ENCODE results near the gene CASP2.

Gene CASP2

DNA sequence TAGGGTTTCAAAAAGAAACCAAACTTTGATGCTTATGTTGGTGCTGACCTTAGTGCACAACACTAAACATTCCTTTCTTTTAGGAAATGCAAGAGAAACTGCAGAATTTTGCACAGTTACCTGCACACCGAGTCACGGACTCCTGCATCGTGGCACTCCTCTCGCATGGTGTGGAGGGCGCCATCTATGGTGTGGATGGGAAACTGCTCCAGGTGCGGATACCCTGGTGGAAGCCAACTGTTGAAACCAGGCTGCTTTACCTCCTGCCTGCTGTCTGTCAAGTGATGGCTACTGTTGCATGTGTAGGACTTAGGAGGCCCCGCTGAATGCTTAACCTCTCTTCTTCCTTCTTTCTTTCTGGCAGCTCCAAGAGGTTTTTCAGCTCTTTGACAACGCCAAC, 11.7 kb downstream of the CASP2 start:
- DNase-seq: no peak

DNA sequence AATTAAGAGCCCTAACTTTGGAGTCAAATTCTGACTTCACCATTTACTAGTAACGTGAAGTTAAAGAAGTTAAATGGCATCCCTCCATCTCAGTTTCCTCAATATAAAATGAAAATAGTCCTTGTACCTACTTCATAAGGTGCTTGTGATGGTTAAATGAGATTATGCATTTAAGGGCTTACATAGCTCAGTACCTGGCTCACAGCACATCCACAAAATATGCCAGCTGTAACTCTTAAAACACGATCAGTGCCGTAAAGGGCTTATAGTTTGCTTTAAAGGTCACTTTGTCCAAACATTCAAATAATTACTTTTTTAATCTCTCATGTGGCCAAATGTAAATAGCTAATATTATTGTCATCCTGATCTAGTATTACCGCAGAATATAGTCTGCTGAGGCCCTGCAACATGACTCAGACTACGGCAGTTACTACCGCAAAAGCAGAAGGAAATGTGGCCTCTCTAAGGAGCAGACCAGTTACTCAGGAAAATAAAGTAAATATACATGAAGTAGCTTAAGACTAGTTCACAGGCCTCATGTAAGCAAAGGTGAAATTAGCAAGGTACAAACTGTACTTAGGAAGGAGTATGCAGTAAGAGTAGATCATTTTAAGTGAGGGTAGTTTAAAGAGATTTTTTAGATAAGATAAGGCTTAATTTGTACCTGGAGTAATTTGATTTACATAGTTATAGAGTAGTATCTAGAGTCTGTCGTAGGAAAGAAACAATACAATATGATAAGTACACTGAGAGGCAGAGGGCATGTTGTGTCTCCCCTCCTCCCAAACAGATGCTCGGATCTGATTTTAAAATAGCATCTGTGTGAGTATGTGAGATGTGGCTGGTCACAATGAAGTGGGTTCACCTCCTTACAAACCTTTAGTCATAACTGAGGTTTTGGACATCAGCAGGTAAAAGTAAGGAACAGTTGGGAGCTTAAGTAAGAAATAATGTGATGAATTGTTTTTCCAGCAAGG, 13.1 kb downstream of the CASP2 start:
- peak; percentile 92 for DNase-seq

DNA sequence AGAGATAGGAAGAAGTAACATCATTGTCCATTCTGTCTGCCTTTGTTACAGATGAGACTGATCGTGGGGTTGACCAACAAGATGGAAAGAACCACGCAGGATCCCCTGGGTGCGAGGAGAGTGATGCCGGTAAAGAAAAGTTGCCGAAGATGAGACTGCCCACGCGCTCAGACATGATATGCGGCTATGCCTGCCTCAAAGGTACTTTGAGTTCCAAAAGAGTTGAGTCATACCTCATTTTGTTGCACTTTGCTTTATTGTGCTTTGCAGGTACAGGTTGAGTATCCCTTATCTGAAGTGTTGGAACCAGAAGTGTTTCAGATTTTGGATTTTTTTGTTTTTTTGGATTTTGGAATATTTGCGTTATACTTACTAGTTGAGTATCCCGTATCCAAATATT, 15.6 kb downstream of the CASP2 start:
- DNase-seq: no peak

DNA sequence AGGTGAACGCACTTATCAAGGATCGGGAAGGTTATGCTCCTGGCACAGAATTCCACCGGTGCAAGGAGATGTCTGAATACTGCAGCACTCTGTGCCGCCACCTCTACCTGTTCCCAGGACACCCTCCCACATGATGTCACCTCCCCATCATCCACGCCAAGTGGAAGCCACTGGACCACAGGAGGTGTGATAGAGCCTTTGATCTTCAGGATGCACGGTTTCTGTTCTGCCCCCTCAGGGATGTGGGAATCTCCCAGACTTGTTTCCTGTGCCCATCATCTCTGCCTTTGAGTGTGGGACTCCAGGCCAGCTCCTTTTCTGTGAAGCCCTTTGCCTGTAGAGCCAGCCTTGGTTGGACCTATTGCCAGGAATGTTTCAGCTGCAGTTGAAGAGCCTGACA, 16.8 kb downstream of the CASP2 start:
- DNase-seq: no peak

DNA sequence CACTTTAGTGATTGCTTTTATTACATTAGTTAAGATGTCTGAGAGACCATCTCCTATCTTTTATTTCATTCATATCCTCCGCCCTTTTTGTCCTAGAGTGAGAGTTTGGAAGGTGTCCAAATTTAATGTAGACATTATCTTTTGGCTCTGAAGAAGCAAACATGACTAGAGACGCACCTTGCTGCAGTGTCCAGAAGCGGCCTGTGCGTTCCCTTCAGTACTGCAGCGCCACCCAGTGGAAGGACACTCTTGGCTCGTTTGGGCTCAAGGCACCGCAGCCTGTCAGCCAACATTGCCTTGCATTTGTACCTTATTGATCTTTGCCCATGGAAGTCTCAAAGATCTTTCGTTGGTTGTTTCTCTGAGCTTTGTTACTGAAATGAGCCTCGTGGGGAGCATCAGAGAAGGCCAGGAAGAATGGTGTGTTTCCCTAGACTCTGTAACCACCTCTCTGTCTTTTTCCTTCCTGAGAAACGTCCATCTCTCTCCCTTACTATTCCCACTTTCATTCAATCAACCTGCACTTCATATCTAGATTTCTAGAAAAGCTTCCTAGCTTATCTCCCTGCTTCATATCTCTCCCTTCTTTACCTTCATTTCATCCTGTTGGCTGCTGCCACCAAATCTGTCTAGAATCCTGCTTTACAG, 17.4 kb downstream of the CASP2 start:
- peak; percentile 5 for DNase-seq

DNA sequence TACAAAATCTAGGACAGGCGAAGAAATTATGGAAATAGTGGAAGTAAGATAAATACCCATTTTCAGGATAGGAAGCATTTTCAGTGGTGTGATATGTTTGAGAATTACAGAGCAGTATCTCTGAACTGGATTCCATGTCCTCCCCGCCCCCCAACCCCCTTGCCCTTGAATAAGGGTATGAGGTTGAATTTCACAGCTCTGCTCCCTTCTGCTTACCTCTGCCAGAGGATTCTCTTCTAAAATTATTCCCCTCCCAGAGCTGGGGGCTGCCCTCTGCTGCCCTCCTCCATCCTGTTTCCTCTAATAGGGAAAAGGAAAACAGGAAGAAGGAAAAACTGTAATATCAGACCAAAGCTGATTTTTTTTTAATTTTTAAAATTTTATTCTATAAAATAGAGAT, 20.5 kb downstream of the CASP2 start:
- DNase-seq: no peak

DNA sequence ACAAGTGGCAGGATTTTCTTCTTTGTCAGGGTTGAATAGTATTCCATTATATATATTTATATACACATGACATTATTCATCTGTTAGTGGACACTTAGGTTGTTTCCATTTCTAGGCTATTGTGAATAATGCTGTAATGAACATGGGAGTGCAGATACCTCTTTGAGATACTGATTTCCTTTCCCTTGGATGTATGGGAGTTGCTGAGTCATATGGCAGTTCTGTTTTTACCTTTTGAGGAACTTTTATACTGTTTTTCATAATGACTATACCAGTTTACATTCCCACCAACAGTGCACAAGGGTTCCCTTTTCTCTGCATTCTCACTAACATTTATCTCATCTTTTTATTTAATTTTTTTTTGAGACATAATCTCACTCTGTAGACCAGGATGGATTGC, 26.0 kb downstream of the CASP2 start:
- no peak for DNase-seq

DNA sequence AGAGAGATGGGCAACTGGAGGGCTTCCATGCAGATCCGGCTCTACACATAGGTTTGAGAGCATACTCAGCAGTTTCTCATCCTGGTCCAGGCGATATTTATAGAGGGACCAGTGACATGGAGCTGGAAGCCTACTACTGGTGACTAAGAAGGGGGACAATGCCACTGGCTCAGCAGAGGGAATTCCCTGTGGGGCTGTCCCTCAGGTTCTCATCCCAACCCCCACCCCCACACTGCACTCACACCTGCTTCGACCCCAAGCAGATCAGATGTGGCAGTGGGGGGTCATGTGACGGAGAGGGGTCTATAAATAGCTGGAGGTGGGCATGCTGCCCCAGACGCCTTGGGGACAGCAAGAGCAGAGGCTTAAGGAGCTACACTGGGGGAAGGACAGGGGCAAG, 27.6 kb downstream of the CASP2 start, which contains the start of gene CLCN1:
TSS of gene CLCN1 (plus strand) at position 336 of the 400 bp plus-strand sequence. CDS start 102 bp downstream, outside the sequence.
- no peak for DNase-seq

DNA sequence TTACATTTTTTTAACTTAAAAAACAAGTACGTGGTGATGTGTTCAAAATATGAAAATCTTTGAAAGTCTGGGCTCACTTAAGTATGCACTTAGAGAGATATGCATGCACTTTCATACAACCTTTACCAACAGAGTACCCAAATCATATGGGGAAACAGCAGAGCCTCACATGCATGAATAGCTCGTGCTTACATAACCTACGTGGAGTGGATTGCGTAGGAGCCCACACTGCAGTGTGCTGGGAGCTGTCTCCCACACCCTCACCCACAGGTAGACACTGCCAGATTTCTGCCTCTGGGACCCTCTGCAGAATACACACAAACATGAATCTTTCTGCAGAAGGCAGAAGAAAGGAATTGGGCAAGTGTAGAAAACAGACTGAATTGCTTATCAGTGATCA, 28.3 kb downstream of the CASP2 start:
- DNase-seq: peak; percentile 43

DNA sequence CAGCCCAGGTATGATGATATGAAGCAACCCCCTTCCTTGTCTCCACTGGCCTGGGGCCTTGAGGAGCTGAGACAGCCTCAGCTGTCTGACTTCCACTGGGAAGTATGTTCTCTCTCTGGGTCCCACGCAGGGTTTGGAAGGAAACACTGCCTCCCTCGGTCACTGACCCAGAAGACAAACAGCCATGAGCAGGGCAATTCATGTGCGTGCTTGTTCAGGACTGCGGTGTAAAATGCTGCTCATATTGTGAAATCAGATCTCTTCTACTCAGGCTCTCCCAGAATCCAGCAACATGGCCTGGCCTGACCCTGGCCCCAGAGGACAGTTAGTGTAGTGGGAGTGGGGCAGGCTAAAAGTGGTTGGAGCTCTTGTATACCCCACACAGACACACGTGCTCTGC, 30.5 kb downstream of the CASP2 start:
- no peak for DNase-seq

DNA sequence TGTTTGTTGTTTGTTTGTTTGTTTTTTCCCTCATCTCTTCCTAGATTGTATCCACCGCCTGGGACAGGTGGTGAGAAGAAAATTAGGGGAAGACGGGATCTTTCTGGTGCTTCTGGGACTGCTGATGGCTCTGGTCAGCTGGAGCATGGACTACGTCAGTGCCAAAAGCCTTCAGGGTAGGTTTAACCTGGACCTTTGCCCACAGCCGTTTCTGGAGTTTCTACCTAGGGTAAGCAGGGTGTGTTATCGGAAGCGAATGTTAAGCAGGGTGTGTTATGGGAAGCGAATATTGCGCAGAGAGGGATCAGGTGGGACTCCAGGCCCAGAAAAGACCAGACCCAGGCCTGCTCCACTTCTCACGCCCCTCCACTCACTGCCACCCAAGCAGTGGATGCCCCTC, 32.5 kb downstream of the CASP2 start:
- no peak for DNase-seq

DNA sequence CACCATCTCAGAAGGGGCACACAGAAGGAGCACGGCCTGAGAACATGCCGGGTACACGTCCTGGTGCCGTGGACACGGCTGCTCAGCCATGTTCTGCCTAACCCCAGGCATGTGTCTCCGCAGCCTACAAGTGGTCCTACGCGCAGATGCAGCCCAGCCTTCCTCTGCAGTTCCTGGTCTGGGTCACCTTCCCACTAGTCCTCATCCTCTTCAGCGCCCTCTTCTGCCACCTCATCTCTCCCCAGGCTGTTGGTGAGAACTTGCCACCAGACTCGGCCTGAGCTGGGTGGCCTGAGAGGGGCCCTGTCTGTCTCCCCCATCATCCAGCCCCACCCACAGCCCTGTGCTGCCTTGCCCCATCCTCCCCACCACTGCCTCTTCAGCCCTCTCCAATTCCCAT, 33.1 kb downstream of the CASP2 start:
- no peak for DNase-seq

DNA sequence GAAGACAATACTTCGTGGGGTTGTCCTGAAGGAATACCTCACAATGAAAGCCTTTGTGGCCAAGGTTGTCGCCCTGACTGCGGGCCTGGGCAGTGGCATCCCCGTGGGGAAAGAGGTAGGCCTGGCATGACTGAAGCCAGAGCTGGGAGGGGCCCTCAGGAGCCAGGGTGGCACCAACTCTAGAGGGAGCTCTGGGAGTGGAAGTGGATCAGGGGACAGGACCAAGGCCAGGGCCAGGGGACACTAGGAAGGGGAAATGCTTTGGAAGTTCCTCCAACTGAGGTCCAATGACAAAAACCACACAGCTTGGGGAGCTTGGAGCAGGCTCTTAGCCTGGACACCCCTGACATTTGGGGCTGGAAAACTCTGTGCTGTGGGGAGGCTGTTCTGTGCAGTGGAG, 33.6 kb downstream of the CASP2 start:
- no peak for DNase-seq

DNA sequence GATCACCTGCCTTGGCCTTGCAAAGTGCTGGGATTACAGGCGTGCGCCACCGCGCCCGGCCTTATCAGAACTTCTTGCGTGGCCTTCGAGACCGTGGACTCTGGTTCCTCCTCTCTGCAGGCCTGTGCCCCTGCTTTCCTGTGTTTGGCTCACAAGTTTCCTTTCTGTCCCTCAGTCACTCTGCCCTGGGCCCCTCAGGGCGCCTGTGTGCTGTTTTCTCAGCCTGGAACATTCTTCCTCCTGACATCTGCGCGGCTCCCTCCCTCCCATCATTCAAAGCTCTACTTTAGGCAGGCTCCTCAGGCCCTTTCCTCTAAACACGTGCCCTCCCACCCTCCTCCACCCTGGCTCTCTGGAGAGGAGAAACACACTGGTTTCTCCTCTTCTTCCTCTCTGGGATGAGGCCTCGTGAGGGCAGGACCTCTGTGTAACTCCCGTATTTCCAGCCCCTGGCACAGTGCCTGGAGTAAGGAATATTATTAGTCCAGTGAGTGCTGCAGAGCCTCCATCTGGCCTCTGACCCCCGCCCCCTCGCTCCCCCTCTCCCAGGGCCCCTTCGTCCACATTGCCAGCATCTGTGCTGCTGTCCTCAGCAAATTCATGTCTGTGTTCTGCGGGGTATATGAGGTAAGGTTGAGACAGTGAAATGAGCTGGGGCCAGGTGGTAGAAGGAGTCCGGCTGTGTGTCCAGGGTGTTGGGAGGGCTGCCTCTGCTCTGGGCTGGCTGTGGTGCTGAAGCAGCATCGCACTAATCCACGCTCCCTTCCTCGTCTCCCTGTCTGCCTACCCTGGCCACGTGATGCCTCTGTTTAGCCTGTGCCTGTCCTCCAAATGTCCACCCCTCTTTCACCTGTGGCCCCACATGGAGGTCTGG, 34.8 kb downstream of the CASP2 start:
- no peak for DNase-seq

DNA sequence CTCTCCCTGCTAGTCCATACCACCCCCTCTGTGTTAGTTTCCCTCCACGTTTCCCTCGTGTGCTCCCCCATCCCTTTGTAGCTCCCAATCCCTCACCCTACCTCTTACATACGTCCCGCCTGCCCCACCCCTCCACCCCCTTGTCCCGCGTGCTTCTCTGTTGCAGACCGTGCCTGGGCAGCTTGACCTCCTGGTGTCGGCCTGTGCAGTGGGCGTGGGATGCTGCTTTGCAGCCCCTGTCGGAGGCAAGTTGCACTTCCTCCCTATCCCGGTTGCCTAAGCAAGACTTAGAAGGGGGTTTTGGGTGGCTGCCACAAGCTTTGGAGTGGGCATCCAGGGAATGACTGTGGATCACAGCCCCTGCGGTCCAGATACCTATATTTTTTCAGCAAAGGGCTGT, 35.5 kb downstream of the CASP2 start:
- no peak for DNase-seq

DNA sequence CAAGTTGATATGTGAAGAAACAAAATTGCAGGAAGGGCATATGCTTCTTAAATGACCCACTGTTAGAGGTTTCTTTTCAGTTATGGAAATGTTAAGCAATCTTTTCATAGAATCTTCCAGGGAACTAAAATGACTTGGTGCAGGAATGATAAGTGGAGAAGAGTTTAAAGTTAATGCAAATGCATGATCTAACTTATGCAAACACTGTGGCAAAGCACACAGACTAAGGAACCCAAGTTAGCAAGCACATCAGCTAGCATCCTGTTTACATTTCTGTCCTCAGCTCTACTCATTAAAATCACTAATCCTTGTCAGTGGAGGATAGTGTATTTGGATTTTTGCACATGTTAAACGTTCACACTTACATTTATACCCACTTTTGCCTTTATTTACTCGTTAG, 37.1 kb downstream of the CASP2 start:
- no peak for DNase-seq

DNA sequence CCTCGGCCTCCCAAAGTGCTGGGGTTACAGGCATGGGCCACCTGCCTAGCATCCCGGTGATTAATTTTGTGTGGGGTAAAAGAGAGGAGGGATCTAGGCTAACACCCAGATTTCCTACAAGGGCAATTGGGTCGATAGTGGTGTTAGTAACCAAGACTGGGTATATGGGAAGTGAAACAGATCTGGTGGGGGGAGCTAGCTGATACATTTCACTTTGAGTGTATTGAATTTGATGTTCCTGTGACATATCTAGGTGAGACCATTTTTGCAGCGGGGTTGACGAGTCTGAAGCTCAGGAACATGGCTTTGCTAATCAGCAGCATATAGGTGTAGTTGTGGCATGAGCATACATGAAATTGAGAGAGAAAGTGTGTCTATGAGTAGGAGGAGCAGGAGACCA, 39.8 kb downstream of the CASP2 start:
- no peak for DNase-seq

DNA sequence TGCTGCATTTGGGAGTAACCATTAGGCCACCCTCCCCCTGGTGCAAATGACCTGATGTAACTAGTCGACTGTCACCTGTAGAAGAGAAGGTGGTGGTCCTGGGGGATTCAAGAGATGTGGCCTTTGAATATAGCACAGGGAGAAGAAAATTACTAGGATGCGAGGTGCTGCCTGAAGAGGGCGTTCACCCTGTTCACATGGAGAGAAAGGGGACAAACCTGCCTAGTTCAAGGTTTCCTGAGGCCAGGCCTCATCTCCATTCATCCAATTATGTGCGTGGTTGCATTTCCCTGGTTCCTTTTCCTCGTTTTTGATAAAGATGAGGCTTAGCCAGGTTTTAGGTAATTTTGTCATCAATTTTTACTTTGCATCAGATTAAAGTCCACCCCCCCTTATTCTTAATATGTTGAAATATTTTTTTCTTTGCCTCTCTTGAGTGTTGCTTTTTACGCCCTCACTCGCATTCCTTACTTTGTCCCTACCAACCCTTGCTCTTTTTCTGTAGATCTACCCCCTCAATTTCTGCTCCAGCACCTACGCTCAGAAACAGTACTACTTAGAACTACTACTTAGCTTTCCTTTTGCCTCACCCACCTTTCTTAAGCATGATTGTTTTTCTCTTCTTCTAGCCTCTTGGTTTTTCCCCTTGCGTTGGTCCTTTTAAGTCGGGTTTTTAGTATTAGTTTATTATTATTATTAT, 41.5 kb downstream of the CASP2 start:
- no peak for DNase-seq

DNA sequence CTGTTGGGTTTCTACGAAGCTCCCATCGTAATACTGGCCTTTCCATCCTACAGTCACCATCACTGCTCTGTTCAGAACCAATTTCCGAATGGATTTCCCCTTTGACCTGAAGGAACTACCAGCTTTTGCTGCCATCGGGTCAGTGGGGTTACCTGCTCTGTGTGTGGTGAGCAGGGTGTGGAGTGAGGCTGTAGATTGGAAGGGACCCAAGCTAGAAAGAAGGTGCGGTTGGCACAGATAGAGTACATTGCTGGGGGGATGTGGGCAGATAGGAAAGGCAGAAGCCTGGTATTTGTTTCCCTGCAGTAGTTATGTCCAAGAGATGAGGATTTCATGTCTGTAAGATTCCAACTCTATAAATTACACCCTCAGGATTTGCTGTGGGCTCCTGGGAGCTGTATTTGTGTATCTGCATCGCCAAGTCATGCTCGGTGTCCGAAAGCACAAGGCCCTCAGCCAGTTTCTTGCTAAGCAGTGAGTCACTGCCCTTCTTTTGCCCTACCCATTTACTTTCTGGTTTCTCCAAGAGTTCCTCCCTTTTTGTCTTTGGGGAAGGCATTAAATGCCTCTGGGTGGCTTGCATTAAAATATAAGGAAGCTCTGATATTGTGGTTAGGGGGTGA, 43.1 kb downstream of the CASP2 start:
- no peak for DNase-seq

DNA sequence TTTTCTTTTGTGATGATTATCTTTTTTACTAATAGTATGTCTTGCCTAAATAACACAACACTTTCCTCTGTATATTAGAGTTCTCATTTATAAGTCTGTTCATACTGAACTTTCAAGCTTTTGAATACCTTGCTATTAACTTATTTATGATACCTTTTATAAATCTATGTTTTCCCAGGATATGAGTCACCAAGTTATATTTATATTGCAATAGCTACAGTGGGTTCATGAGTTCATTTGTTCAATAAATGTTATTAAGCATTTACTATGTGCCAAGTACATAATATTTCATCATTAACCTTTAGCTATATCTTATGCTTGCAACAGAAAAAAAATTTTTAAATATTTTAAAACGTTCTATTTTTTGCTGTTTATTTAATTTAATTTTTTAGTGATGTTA, 46.1 kb downstream of the CASP2 start:
- DNase-seq: no peak

DNA sequence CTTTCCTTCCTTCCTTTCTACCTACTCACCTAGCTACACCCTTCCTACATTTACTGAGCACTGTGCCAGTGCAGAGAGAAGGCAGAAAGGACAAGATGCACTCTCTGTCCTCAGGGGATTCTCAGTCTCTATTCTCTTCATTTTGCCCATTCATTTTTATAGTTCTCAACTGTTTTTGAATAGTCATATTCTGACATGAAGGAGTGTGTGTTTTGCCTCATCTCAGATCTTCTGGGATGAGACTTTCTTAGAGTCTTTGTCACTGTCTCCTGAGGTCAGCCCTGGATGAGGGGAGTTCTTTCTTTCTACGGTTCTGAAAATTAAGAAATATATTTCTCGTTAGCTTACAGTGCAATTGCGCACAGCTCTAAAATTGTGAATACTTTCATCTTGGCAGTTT, 49.1 kb downstream of the CASP2 start:
- no peak for DNase-seq

DNA sequence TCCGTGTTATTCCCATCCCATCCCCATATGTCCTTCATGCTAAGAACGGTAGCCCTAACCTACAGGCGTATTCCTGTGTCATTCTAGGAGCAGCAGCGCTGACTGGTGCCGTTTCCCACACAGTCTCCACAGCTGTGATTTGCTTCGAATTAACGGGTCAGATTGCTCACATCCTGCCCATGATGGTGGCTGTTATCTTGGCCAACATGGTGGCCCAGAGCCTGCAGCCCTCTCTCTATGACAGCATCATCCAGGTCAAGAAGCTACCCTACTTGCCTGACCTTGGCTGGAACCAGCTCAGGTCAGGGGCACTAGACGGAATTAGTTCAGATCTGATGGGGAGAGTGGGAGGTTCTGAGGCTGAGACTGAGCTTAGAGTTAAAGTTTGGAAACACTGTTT, 53.7 kb downstream of the CASP2 start:
- no peak for DNase-seq
